Measurements from ENCODE around the gene NEU2. TPM values are rescaled to one million over a fixed set of nuclear protein-coding genes. Genes with fewer than 3 reads are reported as not detected.

The NEU2 gene
- total RNA-seq, 1 donor from 2014 or later: not detected

DNA sequence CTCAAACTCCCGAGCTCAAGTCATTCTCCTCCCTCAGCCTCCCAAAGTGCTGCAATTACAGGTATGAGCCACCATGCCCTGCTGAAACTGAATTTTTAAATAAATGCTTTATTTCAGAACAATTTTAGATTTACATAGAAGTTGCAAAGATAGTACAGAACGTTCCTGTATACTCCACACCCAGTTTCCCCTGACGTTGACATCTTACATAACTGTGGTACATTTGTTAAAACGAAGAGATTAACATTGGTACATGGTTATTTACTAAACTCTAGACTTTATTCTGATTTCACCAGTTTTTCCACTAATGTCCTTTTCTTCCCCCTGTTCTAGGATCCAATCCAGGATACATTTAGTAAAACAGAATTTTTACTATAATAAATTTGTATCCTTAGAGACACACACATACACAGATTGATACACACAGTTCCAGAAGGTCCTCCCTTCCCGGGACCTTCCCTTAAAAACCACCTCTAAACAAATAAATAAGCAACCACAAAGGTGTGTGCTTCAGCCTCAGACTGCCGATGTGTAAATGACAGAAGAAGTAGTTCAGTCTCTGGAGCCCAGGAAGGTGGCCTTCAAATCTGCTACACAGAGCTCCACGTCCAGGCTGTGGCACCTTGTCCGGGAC is 6.9 kb downstream of the NEU2 start:
- Mint-ChIP-seq H3K4me1 (ENCODE audit: unreplicated experiment) (peaks cover 4% of the 10 kb centered on the region), H3K36me3 (ENCODE audit: unreplicated experiment) (no peaks in the 10 kb centered on the region), H3K4me3 (ENCODE audit: unreplicated experiment) (no peak overlapping the region), H3K27ac (ENCODE audit: unreplicated experiment) (no peak overlapping the region), H3K27me3 (ENCODE audit: unreplicated experiment) (peaks cover 28% of the 10 kb centered on the region), H3K9me3 (ENCODE audit: unreplicated experiment) (peaks cover 5% of the 10 kb centered on the region)
- DNase-seq (ENCODE audit: extremely low spot score, unreplicated experiment): no peak
- TF ChIP-seq, protein P1, sequence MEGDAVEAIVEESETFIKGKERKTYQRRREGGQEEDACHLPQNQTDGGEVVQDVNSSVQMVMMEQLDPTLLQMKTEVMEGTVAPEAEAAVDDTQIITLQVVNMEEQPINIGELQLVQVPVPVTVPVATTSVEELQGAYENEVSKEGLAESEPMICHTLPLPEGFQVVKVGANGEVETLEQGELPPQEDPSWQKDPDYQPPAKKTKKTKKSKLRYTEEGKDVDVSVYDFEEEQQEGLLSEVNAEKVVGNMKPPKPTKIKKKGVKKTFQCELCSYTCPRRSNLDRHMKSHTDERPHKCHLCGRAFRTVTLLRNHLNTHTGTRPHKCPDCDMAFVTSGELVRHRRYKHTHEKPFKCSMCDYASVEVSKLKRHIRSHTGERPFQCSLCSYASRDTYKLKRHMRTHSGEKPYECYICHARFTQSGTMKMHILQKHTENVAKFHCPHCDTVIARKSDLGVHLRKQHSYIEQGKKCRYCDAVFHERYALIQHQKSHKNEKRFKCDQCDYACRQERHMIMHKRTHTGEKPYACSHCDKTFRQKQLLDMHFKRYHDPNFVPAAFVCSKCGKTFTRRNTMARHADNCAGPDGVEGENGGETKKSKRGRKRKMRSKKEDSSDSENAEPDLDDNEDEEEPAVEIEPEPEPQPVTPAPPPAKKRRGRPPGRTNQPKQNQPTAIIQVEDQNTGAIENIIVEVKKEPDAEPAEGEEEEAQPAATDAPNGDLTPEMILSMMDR (IDR thresholded peaks at IDR 0.05): no peak

DNA sequence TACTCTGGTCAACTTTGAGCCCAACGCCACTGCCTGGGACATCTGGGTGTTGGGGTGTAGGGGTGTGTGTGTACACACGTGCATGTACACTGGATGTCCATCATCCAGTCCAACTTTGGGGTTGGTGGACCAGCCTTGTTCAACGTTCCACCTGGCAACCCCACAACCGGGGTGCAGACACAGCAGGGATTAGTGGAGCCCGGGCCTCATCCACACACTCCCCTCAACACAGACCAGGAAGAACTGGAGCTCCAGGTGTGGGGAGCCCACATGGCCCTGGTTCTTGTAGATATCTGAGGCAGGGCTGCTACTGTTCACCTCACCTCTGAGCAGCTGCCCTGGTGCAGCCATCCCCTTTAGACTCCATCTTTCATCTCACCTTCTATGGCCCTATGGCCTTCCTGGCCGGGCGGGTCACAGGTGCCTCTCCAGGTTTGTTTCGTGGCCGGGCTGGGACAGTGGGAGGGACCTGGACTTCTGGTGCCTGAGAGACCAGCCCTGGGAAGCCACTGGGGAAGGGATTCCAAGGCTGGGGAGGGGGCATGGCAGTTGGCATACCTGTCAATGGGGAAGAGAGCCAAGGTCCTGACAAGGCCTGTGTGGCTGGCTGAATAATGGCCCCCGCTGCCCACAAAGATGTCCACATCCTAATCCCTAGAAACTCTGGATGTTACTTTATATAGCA is 7.5 kb downstream of the NEU2 start:
- TF ChIP-seq, protein P1 (IDR thresholded peaks at IDR 0.05): no peak

DNA sequence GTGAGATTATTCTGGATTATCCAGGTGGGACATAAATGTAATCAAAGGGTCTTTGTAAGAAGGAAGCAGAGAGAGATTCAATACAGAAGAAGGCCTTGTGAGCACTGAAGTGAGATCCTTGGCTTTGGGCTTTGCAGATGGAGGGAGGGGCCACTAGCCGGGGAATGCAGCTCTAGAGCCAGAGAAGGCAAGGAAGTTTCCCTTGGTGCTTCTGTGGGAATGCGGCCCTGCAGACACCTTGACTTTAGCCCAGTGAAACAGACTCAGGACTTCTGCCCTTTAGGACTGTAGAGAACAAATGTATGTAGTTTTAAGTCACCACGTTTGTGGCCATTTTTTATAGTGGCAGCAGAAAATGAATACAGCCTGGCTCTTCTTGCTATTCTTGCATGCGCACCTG is 8.1 kb downstream of the NEU2 start:
- H3K27ac Mint-ChIP-seq (ENCODE audit: unreplicated experiment): no peak overlapping the region
- H3K4me3 Mint-ChIP-seq (ENCODE audit: unreplicated experiment): no peak overlapping the region
- H3K9me3 Mint-ChIP-seq (ENCODE audit: unreplicated experiment): peaks cover 5% of the 10 kb centered on the region
- TF ChIP-seq, protein P1 (IDR thresholded peaks at IDR 0.05): no peak
- DNase-seq (ENCODE audit: extremely low spot score, unreplicated experiment): no peak
- no peaks in the 10 kb centered on the region for H3K36me3 Mint-ChIP-seq (ENCODE audit: unreplicated experiment)
- H3K27me3 Mint-ChIP-seq (ENCODE audit: unreplicated experiment): peaks cover 39% of the 10 kb centered on the region
- H3K4me1 Mint-ChIP-seq (ENCODE audit: unreplicated experiment): peaks cover 4% of the 10 kb centered on the region

More for the DNA sequence above, 7.5 kb downstream of the NEU2 start:
- Mint-ChIP-seq H3K36me3 (ENCODE audit: unreplicated experiment) (no peaks in the 10 kb centered on the region), H3K27me3 (ENCODE audit: unreplicated experiment) (peaks cover 35% of the 10 kb centered on the region), H3K9me3 (ENCODE audit: unreplicated experiment) (peaks cover 5% of the 10 kb centered on the region), H3K4me3 (ENCODE audit: unreplicated experiment) (no peak overlapping the region), H3K4me1 (ENCODE audit: unreplicated experiment) (peaks cover 4% of the 10 kb centered on the region), H3K27ac (ENCODE audit: unreplicated experiment) (no peak overlapping the region)
- no peak for DNase-seq (ENCODE audit: extremely low spot score, unreplicated experiment)

DNA sequence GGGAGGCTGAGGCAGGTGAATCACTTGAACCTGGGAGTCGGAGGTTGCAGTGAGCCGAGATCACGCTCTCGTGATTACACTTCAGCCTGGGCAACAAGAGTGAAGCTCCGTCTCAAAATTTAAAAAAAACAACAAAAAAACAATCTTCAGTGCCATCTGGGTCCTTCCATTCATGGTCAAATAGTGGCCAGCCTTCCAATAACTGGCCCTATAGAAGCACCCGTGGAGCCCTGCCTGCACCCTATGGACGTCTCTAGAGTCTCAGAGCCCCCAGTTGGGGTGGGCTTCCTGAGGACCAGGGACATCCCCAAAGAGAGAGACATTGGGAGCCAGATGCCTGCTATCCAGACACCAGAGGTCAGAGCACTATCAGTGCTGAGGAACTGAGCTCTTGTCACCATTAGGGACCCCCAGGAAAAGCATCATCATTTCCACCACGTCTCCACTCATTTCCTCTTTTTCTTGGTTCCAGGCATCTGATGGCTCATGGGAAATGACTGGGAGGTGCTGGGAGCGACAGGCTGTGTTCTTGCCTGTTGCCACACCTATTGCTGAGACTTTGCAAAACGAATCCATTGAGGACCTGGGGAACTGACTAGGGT is 9.4 kb downstream of the NEU2 start:
- TF ChIP-seq, protein P1 (IDR thresholded peaks at IDR 0.05): no peak
- H3K36me3 Mint-ChIP-seq (ENCODE audit: unreplicated experiment): no peaks in the 10 kb centered on the region
- H3K4me3 Mint-ChIP-seq (ENCODE audit: unreplicated experiment): no peak overlapping the region
- peaks cover 39% of the 10 kb centered on the region for H3K27me3 Mint-ChIP-seq (ENCODE audit: unreplicated experiment)
- peaks cover 4% of the 10 kb centered on the region for H3K4me1 Mint-ChIP-seq (ENCODE audit: unreplicated experiment)
- DNase-seq (ENCODE audit: extremely low spot score, unreplicated experiment): no peak
- peaks cover 4% of the 10 kb centered on the region for H3K9me3 Mint-ChIP-seq (ENCODE audit: unreplicated experiment)
- no peak overlapping the region for H3K27ac Mint-ChIP-seq (ENCODE audit: unreplicated experiment)

DNA sequence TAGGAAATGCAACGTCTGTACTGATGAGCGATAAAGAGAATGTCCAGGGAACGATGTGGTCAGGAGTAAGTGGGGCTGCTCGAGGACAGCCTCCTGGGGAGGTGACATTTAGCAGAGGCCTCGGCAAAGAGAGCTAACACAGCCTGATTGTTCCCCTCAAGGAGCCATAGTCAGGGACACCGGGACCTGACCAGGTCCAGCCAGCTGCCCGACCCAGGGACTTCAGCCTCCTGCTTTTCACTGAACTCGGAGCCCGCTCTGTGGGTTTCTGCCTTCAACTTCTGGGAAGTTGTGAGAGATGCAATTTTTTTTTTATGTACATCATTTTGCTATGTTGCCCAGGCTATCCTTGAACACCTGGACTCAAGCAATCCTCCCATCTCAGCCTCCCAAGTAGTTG is 10.1 kb downstream of the NEU2 start:
- peaks cover 4% of the 10 kb centered on the region for H3K4me1 Mint-ChIP-seq (ENCODE audit: unreplicated experiment)
- no peaks in the 10 kb centered on the region for H3K9me3 Mint-ChIP-seq (ENCODE audit: unreplicated experiment)
- H3K27ac Mint-ChIP-seq (ENCODE audit: unreplicated experiment): no peak overlapping the region
- no peaks in the 10 kb centered on the region for H3K36me3 Mint-ChIP-seq (ENCODE audit: unreplicated experiment)
- peaks cover 43% of the 10 kb centered on the region for H3K27me3 Mint-ChIP-seq (ENCODE audit: unreplicated experiment)
- TF ChIP-seq, protein P1 (IDR thresholded peaks at IDR 0.05): no peak
- DNase-seq (ENCODE audit: extremely low spot score, unreplicated experiment): no peak
- H3K4me3 Mint-ChIP-seq (ENCODE audit: unreplicated experiment): no peak overlapping the region

Data from osteocyte (in vitro differentiated cells).